LHCN-M2 (cell line): ENCODE results near the gene OTOR. TPM values are rescaled to one million over a fixed set of nuclear protein-coding genes. Genes with fewer than 3 reads are reported as not detected.

Experiments used
- DNase-seq: peaks from one replicate; pipeline ENCODE4 v3.0.0-alpha.2; 2012; ENCODE audit warnings: low read depth
- polyA plus RNA-seq: library from polyadenylated mRNA; unstranded; fragments of >200 nt; gene quantifications from one replicate; pipeline ENCODE4 v1.2.1, GENCODE V29; 2012; ENCODE audit warnings: missing spikeins
- total RNA-seq: library from RNA; depleted of rRNA; stranded (reverse); fragments of >200 nt; gene quantifications from 2 replicates; pipeline ENCODE4 v1.2.3, GENCODE V29; 2014; rRNA removed

OTOR gene
- not detected in 2 replicates for total RNA-seq
- not detected for polyA plus RNA-seq

- no peak for DNase-seq
These were observed at the start of gene OTOR for GRCh38 chr20:16748308-16748900. Gene OTOR (plus strand): TSS chr20:16748358. CDS start chr20:16748402, 44 bp downstream.

- DNase-seq = no peak
These were observed 48.9 kb upstream of the OTOR start for GRCh38 chr20:16699293-16699692.

- peak; percentile 3 for DNase-seq
These were observed 46.9 kb upstream of the OTOR start for GRCh38 chr20:16701296-16701695.

GRCh38 chr20:16703570-16703969 is 44.6 kb upstream of the OTOR start:
- DNase-seq = no peak

- no peak for DNase-seq
These were observed 40.5 kb upstream of the OTOR start for GRCh38 chr20:16707674-16708073.

- DNase-seq = no peak
These were observed 39.6 kb upstream of the OTOR start for GRCh38 chr20:16708602-16709001.

- no peak for DNase-seq
These were observed 39.1 kb upstream of the OTOR start for GRCh38 chr20:16709017-16709416.

- no peak for DNase-seq
These were observed 37.4 kb upstream of the OTOR start for GRCh38 chr20:16710781-16711180.

GRCh38 chr20:16711661-16712258 is 36.4 kb upstream of the OTOR start:
- DNase-seq = no peak

- no peak for DNase-seq
These were observed 35.6 kb upstream of the OTOR start for GRCh38 chr20:16712511-16712947.

- peak; percentile 24 for DNase-seq
These were observed 35.1 kb upstream of the OTOR start for GRCh38 chr20:16713066-16713465.

- no peak for DNase-seq
These were observed 33.9 kb upstream of the OTOR start for GRCh38 chr20:16714242-16714641.

- peak; percentile 3 for DNase-seq
These were observed 33.4 kb upstream of the OTOR start for GRCh38 chr20:16714751-16715150.

GRCh38 chr20:16719421-16719820 is 28.7 kb upstream of the OTOR start:
- no peak for DNase-seq

- DNase-seq = no peak
These were observed 19.1 kb upstream of the OTOR start for GRCh38 chr20:16729080-16729479.

- peak; percentile 92 for DNase-seq
These were observed 18.3 kb upstream of the OTOR start, which contains the start of gene SNRPB2 for GRCh38 chr20:16729565-16730460. Gene SNRPB2 (plus strand): TSS chr20:16730026. CDS start chr20:16731703, 1,677 bp downstream.

- no peak for DNase-seq
These were observed 15.5 kb upstream of the OTOR start for GRCh38 chr20:16732506-16733152.

- no peak for DNase-seq
These were observed 7.6 kb upstream of the OTOR start for GRCh38 chr20:16740365-16741072.

GRCh38 chr20:16744178-16744807 is 3.9 kb upstream of the OTOR start:
- DNase-seq = no peak

- no peak for DNase-seq
These were observed 3.0 kb upstream of the OTOR start for GRCh38 chr20:16745204-16745603.
